Adrenal gland (tissue), 5 donors: ENCODE results near the gene SDK1.

Experiments used
- CTCF ChIP-seq, 6 experiments: fragments of 450-650 bp in 4 of 6; fragments of 200-600 bp in 2 of 6; sonication (generic) in 1 of 6; IDR thresholded peaks; 1 replicate in 5 of 6; 2 replicates in 1 of 6; pipeline versions ENCODE4 v1.5.1 to v1.8.0; 2016 to 2021; ENCODE audit warnings: antibody characterized with exemption in 6 of 6, mild to moderate bottlenecking in 2 of 6, moderate library complexity in 1 of 6
- POLR2A ChIP-seq, 2 donors: fragments of 450-650 bp; IDR thresholded peaks; one replicate each; pipeline ENCODE4 v1.6.1; 2017; ENCODE audit warnings: antibody characterized with exemption in 2 of 2, mild to moderate bottlenecking in 2 of 2, moderate library complexity in 1 of 2
- donor health status: DM: no; HTN: no; CAD: no.

GRCh38 chr7:3301831-3302618, 973 bp downstream of the SDK1 start:
- TF ChIP-seq CTCF (IDR thresholded peaks at IDR 0.05): peak in 3 of 6 experiments; percentile 20 to 33 (median 28)
- TF ChIP-seq POLR2A (IDR thresholded peaks at IDR 0.05): no peak
